ENCODE results near the gene NPC1. TPM values are rescaled to one million over a fixed set of nuclear protein-coding genes. Genes with fewer than 3 reads are reported as not detected.

The NPC1 gene
- total and polyA plus RNA-seq, 2 donors (not counting 1 experiment from before 2014, with no cell fraction given), result 36.0 to 204 TPM

DNA sequence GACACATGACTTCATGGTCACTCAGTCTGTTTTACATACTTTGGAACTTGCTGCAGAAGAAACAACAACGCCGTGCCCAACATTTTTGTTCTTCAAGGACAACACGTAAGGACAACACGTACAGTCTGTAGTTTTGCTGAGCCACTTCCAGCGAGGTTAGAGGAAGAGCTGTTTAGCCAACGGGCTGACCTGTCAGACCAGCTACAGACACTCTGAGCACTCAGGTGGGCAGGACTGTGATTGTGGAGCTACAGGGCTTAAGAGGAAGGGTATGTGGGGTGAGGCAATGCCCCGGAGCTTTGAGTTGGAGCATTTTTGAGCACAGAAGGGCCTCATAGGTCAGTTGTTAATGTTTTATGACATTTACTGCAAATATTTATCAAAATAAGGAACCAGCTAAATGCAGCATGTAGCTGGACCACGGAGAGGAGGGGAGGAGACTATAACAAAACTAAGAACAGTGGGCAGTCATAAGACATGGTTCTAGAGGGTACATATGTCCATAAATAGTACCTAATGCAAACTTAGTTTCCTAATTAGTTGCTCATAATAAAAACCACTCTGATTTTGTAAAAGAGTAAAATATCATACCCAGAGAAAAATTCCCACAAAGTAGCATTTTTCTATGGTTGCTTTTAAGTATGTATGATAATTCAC lies 26.3 kb upstream of the NPC1 start:
- Histone ChIP-seq H2AFZ (ENCODE audit: low read length) (no peak overlapping the region), H3K9me3 (ENCODE audit: control insufficient read depth, insufficient read depth, low read depth, low read length) (no peaks in the 10 kb centered on the region), H3K27me3 (ENCODE audit: control insufficient read depth, insufficient read depth, low read length) (no peaks in the 10 kb centered on the region), H3K9ac (ENCODE audit: insufficient read depth, low read length) (no peak overlapping the region), H3K36me3 (ENCODE audit: control insufficient read depth, insufficient read depth, low read length) (no peaks in the 10 kb centered on the region), H4K20me1 (ENCODE audit: control insufficient read depth, extremely low read depth, insufficient read depth, low read length) (no peaks in the 10 kb centered on the region), H3K79me2 (ENCODE audit: control insufficient read depth, insufficient read depth, low read length) (no peaks in the 10 kb centered on the region), H3K4me2 (ENCODE audit: extremely low read depth, insufficient read depth, low read length) (no peak overlapping the region), H3K4me3 (replicated peaks in 1 of 4; ENCODE audit: control extremely low read depth in 1 of 4, insufficient read depth in 1 of 4, low read depth in 3 of 4, low read length in 4 of 4) (no peak overlapping the region), H3K4me1 (ENCODE audit: control insufficient read depth, extremely low read depth, insufficient read depth, low read length) (no peaks in the 10 kb centered on the region), H3K27ac (ENCODE audit: insufficient read depth, low read length) (no peak overlapping the region)
- TF ChIP-seq EZH2 (IDR thresholded peaks at IDR 0.05; ENCODE audit: low read length, missing control alignments), result no peak
- DNase-seq (ENCODE audit: low read depth in 2 of 2), result no peak

DNA sequence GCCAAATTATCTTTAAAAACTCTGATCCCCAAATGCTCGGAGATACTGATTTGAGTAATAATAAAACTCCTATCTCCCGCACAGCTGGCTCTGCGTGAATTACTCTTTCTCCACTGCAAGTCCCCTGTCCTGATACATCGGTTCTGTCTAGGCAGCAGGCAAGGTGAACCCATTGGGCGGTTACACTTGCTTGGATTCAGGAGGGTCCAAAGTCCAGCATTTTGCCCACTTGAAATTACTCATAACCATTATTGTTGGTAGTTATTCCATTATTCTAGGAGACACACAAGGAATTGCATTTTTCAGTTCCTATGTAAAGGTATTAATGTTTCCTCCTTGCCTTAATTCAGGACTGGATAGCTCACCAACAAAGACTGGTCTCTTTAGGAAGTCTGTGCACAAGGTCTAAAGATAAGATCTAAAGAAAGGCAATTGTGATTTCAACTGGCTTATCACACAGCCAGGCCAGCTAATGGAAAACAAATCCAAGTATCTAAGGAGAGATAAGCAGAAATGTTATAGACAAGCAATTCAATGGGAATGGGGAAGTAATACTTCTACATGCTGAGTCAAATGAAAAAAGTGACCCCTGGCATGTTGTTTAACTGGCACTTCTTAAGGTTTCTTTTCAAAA lies 23.2 kb upstream of the NPC1 start:
- no peaks in the 10 kb centered on the region for H3K27me3 ChIP-seq (ENCODE audit: control insufficient read depth, insufficient read depth, low read length)
- no peak overlapping the region for H3K27ac ChIP-seq (ENCODE audit: insufficient read depth, low read length)
- H3K4me1 ChIP-seq (ENCODE audit: control insufficient read depth, extremely low read depth, insufficient read depth, low read length), result no peaks in the 10 kb centered on the region
- H3K9me3 ChIP-seq (ENCODE audit: control insufficient read depth, insufficient read depth, low read depth, low read length), result no peaks in the 10 kb centered on the region
- H3K4me3 ChIP-seq (replicated peaks in 1 of 4; ENCODE audit: control extremely low read depth in 1 of 4, insufficient read depth in 1 of 4, low read depth in 3 of 4, low read length in 4 of 4), result no peak overlapping the region
- H3K79me2 ChIP-seq (ENCODE audit: control insufficient read depth, insufficient read depth, low read length), result no peaks in the 10 kb centered on the region
- no peak overlapping the region for H3K4me2 ChIP-seq (ENCODE audit: extremely low read depth, insufficient read depth, low read length)
- no peaks in the 10 kb centered on the region for H3K36me3 ChIP-seq (ENCODE audit: control insufficient read depth, insufficient read depth, low read length)
- H2AFZ ChIP-seq (ENCODE audit: low read length), result no peak overlapping the region
- TF ChIP-seq, protein P1, sequence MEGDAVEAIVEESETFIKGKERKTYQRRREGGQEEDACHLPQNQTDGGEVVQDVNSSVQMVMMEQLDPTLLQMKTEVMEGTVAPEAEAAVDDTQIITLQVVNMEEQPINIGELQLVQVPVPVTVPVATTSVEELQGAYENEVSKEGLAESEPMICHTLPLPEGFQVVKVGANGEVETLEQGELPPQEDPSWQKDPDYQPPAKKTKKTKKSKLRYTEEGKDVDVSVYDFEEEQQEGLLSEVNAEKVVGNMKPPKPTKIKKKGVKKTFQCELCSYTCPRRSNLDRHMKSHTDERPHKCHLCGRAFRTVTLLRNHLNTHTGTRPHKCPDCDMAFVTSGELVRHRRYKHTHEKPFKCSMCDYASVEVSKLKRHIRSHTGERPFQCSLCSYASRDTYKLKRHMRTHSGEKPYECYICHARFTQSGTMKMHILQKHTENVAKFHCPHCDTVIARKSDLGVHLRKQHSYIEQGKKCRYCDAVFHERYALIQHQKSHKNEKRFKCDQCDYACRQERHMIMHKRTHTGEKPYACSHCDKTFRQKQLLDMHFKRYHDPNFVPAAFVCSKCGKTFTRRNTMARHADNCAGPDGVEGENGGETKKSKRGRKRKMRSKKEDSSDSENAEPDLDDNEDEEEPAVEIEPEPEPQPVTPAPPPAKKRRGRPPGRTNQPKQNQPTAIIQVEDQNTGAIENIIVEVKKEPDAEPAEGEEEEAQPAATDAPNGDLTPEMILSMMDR (conservative IDR thresholded peaks at IDR 0.05 in 1 of 2, IDR thresholded peaks at IDR 0.05 in 1 of 2; ENCODE audit: low read depth in 1 of 2, low read length in 2 of 2), result no peak
- TF ChIP-seq EZH2 (IDR thresholded peaks at IDR 0.05; ENCODE audit: low read length, missing control alignments), result no peak
- no peak overlapping the region for H3K9ac ChIP-seq (ENCODE audit: insufficient read depth, low read length)
- DNase-seq (ENCODE audit: low read depth in 2 of 2), result no peak
- H4K20me1 ChIP-seq (ENCODE audit: control insufficient read depth, extremely low read depth, insufficient read depth, low read length), result no peaks in the 10 kb centered on the region

DNA sequence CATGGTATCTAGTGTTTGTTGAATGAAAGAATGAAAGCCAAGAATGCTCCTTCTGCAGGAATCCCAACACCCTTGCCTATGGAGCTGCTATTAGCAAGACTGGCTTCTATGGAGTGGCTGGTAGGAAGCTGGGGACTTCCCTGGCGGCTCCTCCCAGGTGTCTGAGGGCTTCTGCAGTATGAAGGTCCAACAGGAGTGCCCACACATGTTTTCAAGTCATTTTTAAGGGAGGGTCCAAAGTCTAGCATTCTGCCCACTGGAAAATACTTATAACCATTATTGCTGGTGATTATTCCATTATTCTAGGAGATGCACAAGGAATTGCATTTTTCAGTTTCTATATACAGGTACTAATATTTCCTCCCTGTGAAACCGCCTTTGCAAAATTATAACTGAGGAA lies 21.9 kb upstream of the NPC1 start:
- Histone ChIP-seq H3K4me3 (replicated peaks in 1 of 4; ENCODE audit: control extremely low read depth in 1 of 4, insufficient read depth in 1 of 4, low read depth in 3 of 4, low read length in 4 of 4) (no peak overlapping the region), H3K27me3 (ENCODE audit: control insufficient read depth, insufficient read depth, low read length) (no peaks in the 10 kb centered on the region), H2AFZ (ENCODE audit: low read length) (no peak overlapping the region), H4K20me1 (ENCODE audit: control insufficient read depth, extremely low read depth, insufficient read depth, low read length) (no peaks in the 10 kb centered on the region), H3K4me2 (ENCODE audit: extremely low read depth, insufficient read depth, low read length) (no peak overlapping the region), H3K9ac (ENCODE audit: insufficient read depth, low read length) (no peak overlapping the region), H3K36me3 (ENCODE audit: control insufficient read depth, insufficient read depth, low read length) (no peaks in the 10 kb centered on the region), H3K9me3 (ENCODE audit: control insufficient read depth, insufficient read depth, low read depth, low read length) (no peaks in the 10 kb centered on the region), H3K79me2 (ENCODE audit: control insufficient read depth, insufficient read depth, low read length) (no peaks in the 10 kb centered on the region), H3K27ac (ENCODE audit: insufficient read depth, low read length) (no peak overlapping the region), H3K4me1 (ENCODE audit: control insufficient read depth, extremely low read depth, insufficient read depth, low read length) (no peaks in the 10 kb centered on the region)
- no peak for DNase-seq (ENCODE audit: low read depth in 2 of 2)
- no peak for TF ChIP-seq EZH2 (IDR thresholded peaks at IDR 0.05; ENCODE audit: low read length, missing control alignments)
- TF ChIP-seq, protein P1 (conservative IDR thresholded peaks at IDR 0.05 in 1 of 2, IDR thresholded peaks at IDR 0.05 in 1 of 2; ENCODE audit: low read depth in 1 of 2, low read length in 2 of 2), result no peak

Measured in fibroblast of lung (primary cell).